ENCODE data around the gene CLSTN2. TPM values are rescaled to one million over a fixed set of nuclear protein-coding genes. Genes with fewer than 3 reads are reported as not detected.

The CLSTN2 gene
- total RNA-seq, 4 donors from 2014 or later, result 19.5 to 66.7 (median 42.5) TPM

DNA sequence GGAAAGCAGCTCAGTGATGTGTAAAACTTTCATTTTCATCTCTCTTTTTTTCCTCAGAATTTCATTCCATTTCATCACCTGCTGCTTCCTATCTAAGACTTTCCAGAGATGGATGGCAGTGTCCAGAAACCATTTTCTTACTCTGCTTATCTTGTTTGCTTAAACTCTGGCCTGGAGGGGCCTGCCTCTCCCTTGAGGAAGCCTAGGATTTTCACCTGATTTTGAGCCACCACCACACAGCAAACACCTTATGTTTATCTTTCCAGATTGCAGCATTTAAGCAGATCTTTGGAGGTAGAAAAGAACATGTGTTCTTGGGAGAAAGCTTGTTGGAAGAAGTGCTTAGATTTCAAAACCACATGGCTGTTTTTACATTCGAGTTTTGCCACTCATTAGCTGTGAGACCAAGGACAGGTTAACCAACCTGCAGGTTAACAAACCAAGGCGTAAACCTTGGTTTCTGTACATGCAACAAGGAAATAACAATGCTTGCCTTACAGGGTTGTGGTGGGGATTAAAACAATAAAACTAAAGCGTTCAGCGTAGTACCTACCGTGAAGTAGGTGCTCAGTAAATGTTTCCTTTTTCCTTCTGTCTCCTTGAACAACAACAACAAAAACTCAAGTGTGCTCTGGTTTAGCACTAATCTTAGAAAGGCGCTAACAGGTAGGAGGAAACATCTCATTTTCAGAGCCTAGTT, 120.3 kb downstream of the CLSTN2 start:
- TF ChIP-seq, protein P1, sequence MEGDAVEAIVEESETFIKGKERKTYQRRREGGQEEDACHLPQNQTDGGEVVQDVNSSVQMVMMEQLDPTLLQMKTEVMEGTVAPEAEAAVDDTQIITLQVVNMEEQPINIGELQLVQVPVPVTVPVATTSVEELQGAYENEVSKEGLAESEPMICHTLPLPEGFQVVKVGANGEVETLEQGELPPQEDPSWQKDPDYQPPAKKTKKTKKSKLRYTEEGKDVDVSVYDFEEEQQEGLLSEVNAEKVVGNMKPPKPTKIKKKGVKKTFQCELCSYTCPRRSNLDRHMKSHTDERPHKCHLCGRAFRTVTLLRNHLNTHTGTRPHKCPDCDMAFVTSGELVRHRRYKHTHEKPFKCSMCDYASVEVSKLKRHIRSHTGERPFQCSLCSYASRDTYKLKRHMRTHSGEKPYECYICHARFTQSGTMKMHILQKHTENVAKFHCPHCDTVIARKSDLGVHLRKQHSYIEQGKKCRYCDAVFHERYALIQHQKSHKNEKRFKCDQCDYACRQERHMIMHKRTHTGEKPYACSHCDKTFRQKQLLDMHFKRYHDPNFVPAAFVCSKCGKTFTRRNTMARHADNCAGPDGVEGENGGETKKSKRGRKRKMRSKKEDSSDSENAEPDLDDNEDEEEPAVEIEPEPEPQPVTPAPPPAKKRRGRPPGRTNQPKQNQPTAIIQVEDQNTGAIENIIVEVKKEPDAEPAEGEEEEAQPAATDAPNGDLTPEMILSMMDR (IDR thresholded peaks at IDR 0.05; ENCODE audit: low read depth), result no peak

DNA sequence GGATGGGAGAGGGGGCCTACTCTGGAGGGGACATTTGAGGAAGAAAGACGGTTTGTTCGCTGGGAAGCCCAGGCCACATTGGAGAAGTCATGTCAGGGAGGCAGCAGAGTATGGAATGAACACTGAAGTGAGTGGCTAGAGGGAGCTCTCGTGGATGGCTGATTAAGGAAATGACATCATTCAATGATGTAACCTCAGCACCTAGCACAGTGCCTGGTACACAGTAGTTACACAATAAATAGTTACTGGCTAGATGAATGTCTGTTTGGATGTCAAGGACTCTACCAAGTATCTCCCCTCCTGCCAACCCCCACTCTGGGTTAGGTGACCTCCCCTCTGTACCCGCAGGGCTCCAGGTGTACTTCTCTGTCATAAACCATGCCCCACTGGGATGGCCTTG, 121.1 kb downstream of the CLSTN2 start:
- TF ChIP-seq, protein P1 (IDR thresholded peaks at IDR 0.05; ENCODE audit: low read depth), result no peak

DNA sequence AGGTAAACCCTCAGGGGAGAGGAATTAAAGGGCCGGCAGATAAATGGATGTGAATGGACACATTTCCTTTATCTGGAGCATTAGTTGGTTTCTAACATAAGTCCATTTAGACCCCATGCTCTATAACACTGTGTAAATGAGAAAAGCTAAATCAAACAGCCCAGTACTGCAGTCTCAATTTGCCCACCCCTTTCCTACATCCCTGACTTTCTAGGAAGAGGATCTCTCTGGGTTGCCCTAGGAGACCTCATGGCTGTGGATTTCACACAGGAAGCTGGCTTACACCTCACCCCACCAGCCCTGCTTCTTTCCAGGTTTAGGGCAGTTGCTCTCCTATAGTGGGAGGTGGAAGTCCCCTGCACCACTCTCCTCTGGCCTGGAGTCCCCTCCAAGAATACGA, 126.2 kb downstream of the CLSTN2 start:
- TF ChIP-seq, protein P1 (IDR thresholded peaks at IDR 0.05; ENCODE audit: low read depth), result no peak

DNA sequence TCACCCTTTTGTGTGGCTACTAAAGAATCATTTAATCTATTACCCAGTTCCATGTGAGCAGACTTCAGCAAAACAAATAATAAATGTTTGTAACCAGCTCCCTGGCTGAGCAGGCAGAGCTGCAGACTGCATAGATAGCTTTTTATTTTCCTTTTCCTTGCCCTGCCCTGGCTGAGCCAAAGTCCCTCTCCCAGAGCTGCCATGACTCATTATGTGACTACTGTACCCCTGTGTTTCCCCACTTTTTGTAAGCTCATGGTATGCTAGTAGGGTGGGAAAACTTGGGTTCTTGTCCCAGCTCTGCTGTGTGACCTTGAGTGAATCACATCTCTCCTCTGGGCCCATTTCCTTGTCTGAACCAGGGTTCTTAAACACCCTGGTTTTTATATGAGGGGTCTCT, 127.5 kb downstream of the CLSTN2 start:
- TF ChIP-seq, protein P1 (IDR thresholded peaks at IDR 0.05; ENCODE audit: low read depth), result no peak

DNA sequence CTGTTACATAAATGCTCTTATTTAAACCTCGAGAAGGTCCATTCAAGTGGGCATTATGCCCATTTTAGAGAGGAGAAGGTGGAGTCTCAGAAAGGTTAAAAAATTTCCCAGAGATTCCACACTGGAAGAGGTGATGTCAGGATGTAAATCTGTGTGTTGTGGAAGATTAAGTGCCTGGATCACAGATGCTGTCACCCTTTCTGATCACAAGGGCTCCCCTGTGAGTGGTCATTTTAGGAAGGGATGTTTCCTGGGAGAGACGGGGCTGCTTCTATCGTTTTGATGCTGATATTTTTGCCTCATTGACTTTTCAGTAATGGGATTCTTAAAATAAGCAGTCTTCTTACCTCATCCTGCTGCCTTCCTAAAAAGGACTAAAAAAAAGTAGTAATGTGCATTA, 132.5 kb downstream of the CLSTN2 start:
- TF ChIP-seq, protein P1 (IDR thresholded peaks at IDR 0.05; ENCODE audit: low read depth), result no peak

DNA sequence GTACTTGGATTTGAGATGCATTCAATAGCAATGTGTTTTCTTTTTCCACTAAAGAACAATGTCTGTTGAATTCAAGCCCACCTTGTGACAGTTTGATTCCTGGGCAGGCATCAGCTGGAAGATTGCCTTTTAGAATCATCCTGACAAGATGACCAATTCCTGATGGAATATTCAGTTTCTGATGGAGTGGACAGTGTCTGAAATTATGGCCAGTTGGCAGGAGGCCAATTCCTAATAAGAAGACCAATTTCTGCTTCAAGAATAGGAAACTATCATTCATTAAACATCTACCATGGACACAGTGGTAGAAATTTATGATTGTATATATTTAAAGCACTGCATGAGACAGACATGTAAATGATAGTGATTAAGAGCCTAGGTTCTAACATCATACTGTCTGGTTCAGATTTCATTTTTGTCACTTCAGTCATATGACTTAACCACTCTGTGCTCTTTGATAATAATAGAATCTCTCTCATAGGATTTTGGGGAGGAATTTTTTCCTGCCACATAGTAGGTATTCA, 133.6 kb downstream of the CLSTN2 start:
- TF ChIP-seq, protein P1 (IDR thresholded peaks at IDR 0.05; ENCODE audit: low read depth), result no peak

DNA sequence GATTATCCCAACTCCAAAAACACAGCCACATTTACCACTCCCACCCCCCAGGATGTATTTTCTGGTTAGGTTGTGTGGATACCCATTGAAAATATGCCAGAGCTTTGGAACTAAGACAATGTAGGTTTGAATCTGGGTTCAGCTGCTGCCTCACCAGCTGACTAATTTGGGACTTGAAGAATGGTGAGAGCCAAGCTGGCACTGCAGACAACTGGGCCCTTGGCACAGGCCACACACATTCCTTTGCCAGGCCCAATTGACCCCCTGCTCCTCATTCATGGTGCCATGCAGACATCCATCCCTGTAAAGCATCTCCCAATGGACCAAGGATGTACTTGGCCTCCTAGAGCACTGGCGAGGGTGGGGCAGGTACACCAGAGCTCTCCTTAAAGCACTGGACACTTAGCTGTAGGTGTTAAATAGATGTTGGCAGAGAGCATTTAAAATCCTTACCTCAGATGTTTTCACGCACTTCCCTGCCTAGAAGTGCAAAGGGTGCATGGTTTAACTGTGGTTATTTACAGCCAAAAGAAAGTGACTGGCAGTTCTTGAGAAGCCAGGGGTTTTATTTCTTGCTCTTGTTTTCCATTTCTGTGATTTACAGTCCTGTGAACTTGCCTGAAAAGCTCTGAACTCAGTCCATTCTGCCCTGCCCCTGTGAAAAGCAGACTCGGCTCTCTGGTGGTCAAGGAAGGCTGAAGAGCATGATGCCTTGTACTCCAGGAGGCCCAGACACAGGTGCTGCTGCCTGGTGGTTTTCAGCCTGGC, 138.5 kb downstream of the CLSTN2 start:
- TF ChIP-seq, protein P1 (IDR thresholded peaks at IDR 0.05; ENCODE audit: low read depth), result no peak

Measured in subcutaneous adipose tissue (tissue), 4 donors.